Neuronal stem cell (in vitro differentiated cells): Measurements from ENCODE around the gene KLHL22.

Source experiments
- DNase-seq: peaks from one replicate; pipeline ENCODE4 v3.0.0-alpha.2; 2013; ENCODE audit warnings: low spot score
- H2AFZ ChIP-seq: one replicate; pipeline ENCODE4 v1.6.1; 2013; ENCODE audit warnings: mild to moderate bottlenecking, low read length, inconsistent platforms
- H2AK5ac ChIP-seq: 2 replicates; pipeline ENCODE4 v1.6.1; 2013; ENCODE audit warnings: low read depth, mild to moderate bottlenecking, inconsistent platforms, low read length, moderate library complexity, mixed read lengths
- H2BK120ac ChIP-seq: 2 replicates; pipeline ENCODE4 v1.6.1; 2013; ENCODE audit warnings: low read depth, mild to moderate bottlenecking, inconsistent platforms, low read length, moderate library complexity, mixed read lengths
- H2BK12ac ChIP-seq: one replicate; pipeline ENCODE4 v1.6.1; 2013; ENCODE audit warnings: low read length, inconsistent platforms
- H2BK15ac ChIP-seq: 2 replicates; pipeline ENCODE4 v1.6.1; 2013; ENCODE audit warnings: mild to moderate bottlenecking, low read length, inconsistent platforms, mixed read lengths
- H2BK5ac ChIP-seq: one replicate; pipeline ENCODE4 v1.6.1; 2013; ENCODE audit warnings: inconsistent platforms, mild to moderate bottlenecking, low read length, moderate library complexity
- H3K14ac ChIP-seq: one replicate; pipeline ENCODE4 v1.6.1; 2013; ENCODE audit warnings: low read length, inconsistent platforms
- H3K18ac ChIP-seq: 2 replicates; pipeline ENCODE4 v1.6.1; 2013; ENCODE audit warnings: low read length, inconsistent platforms
- H3K23ac ChIP-seq: 2 replicates; pipeline ENCODE4 v1.6.1; 2013; ENCODE audit warnings: low read depth, mild to moderate bottlenecking, mixed read lengths, low read length, inconsistent platforms; ENCODE audit not compliant: poor library complexity
- H3K27ac ChIP-seq: replicated peaks from 3 replicates; pipeline ENCODE4 v1.5.1; 2013; ENCODE audit warnings: low read length, inconsistent platforms
- H3K27me3 ChIP-seq, 3 experiments: 2 replicates each; pipeline ENCODE4 v1.6.1; 2013; ENCODE audit warnings: low read length in 3 of 3, mild to moderate bottlenecking in 2 of 3, inconsistent platforms in 1 of 3, low read depth in 1 of 3, mixed read lengths in 1 of 3, moderate library complexity in 1 of 3; ENCODE audit not compliant: control insufficient read depth in 3 of 3, insufficient read depth in 3 of 3
- H3K36me3 ChIP-seq, 2 donors: replicated peaks in 1 of 2; 2 replicates each; pipeline ENCODE4 v1.6.1; 2013; ENCODE audit warnings: low read length in 2 of 2; ENCODE audit not compliant: control insufficient read depth in 2 of 2, insufficient read depth in 2 of 2
- H3K4ac ChIP-seq: 2 replicates; pipeline ENCODE4 v1.6.1; 2013; ENCODE audit warnings: inconsistent platforms, mild to moderate bottlenecking, low read length, moderate library complexity
- H3K4me1 ChIP-seq, 2 donors: 1 replicate in 1 of 2; 2 replicates in 1 of 2; pipeline ENCODE4 v1.6.1; 2013; ENCODE audit warnings: low read length in 2 of 2, low read depth in 1 of 2; ENCODE audit not compliant: control insufficient read depth in 2 of 2, insufficient read depth in 1 of 2
- H3K4me2 ChIP-seq: one replicate; pipeline ENCODE4 v1.6.1; 2013; ENCODE audit warnings: mild to moderate bottlenecking, low read length, inconsistent platforms; ENCODE audit not compliant: insufficient read depth, poor library complexity, severe bottlenecking
- H3K4me3 ChIP-seq, 2 donors: 2 replicates each; pipeline ENCODE4 v1.5.1; 2013; ENCODE audit warnings: low read length in 2 of 2, mild to moderate bottlenecking in 2 of 2, inconsistent platforms in 1 of 2, moderate library complexity in 1 of 2
- H3K79me1 ChIP-seq: one replicate; pipeline ENCODE4 v1.6.1; 2013; ENCODE audit warnings: low read depth, mild to moderate bottlenecking, inconsistent platforms, low read length, moderate library complexity
- H3K9ac ChIP-seq: one replicate; pipeline ENCODE4 v1.6.1; 2013; ENCODE audit warnings: mild to moderate bottlenecking, low read depth, low read length, inconsistent platforms; ENCODE audit not compliant: poor library complexity
- H3K9me3 ChIP-seq, 2 donors: replicated peaks in 1 of 2; 2 replicates each; pipeline versions ENCODE3 to v1.6.1; 2013; ENCODE audit warnings: low read length in 2 of 2, mild to moderate bottlenecking in 2 of 2, inconsistent platforms in 1 of 2, low read depth in 1 of 2, mixed read lengths in 1 of 2, moderate library complexity in 1 of 2; ENCODE audit not compliant: control insufficient read depth in 2 of 2, insufficient read depth in 1 of 2
- H4K8ac ChIP-seq: one replicate; pipeline ENCODE4 v1.6.1; 2013; ENCODE audit warnings: low read depth, mild to moderate bottlenecking, inconsistent platforms, low read length, moderate library complexity
- H4K91ac ChIP-seq: one replicate; pipeline ENCODE4 v1.6.1; 2013; ENCODE audit warnings: low read length, low read depth, mild to moderate bottlenecking, inconsistent platforms; ENCODE audit not compliant: poor library complexity
- WGBS, 2 donors: extraction: QIAGEN DNeasy Blood & Tissue Kit; methylation state at CpG; one replicate each; pipeline ENCODE4 v1.1.7; 2013; ENCODE audit warnings: missing lambda C conversion rate in 2 of 2, mixed read lengths in 1 of 2; ENCODE audit not compliant: insufficient read length in 2 of 2, insufficient replicate concordance in 1 of 2; ENCODE audit errors: extremely low coverage in 2 of 2; 5-methylcytosine and 5-hydroxymethylcytosine counted together

Gene KLHL22

DNA sequence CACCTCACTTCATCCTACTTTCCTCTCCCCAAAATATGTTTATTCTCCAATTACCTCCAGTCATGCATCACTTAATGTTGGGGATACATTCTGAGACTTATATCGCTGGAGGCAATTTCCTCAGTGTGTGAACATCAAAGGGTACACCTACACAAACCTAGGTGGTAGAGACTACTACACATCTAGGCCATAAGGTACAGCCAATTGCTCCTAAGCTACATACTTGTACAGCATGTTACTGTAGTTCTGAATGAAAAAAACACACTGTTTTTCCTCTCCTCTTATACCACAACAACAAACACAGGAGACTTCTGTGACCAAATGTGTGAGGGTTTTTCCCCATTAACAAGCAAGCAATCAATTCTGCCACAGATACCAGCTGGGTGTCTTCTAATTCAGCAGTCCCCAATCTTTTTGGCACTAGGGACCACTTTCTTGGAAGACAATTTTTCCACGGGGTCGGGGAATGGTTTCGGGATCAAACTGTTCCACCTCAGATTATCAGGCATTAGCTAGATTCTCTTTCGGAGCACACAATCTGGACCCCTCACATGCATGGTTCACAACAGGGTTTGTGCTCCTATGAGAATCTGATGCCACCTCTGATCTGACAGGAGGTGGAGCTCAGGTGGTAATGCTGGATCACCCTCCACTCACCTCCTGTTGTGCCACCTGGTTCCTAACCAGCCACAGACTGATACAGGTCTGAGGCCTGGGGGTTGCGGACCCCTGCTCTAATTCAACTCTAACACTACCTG is 5.2 kb downstream of the KLHL22 start:
- H3K4ac ChIP-seq: no peak overlapping the region
- H2BK120ac ChIP-seq: no peak overlapping the region
- peak overlapping the region; percentile 74 for H3K9ac ChIP-seq
- peaks cover 20% of the 10 kb centered on the region for H3K79me1 ChIP-seq
- H2AFZ ChIP-seq: no peak overlapping the region
- H2BK12ac ChIP-seq: no peak overlapping the region
- no peak overlapping the region for H3K14ac ChIP-seq
- no peak overlapping the region for H2AK5ac ChIP-seq
- H3K27ac ChIP-seq: no peak overlapping the region
- no peaks in the 10 kb centered on the region for H3K4me1 ChIP-seq
- H3K4me3 ChIP-seq: no peak overlapping the region
- H3K27me3 ChIP-seq: peaks cover 0 to 5% (median 0%) of the 10 kb centered on the region in 3 experiments
- H4K91ac ChIP-seq: no peak overlapping the region
- WGBS, 2 donors: no CpG with 5 or more reads among the region's 6 CpGs
- H2BK5ac ChIP-seq: no peak overlapping the region
- H3K36me3 ChIP-seq: peaks cover 9 to 28% of the 10 kb centered on the region in 2 donors
- H3K18ac ChIP-seq: no peak overlapping the region
- H3K9me3 ChIP-seq: peaks cover 0 to 3% of the 10 kb centered on the region in 2 donors
- H4K8ac ChIP-seq: no peak overlapping the region
- peak overlapping the region; percentile 47 for H3K23ac ChIP-seq
- no peak for DNase-seq
- H2BK15ac ChIP-seq: no peak overlapping the region
- no peak overlapping the region for H3K4me2 ChIP-seq

DNA sequence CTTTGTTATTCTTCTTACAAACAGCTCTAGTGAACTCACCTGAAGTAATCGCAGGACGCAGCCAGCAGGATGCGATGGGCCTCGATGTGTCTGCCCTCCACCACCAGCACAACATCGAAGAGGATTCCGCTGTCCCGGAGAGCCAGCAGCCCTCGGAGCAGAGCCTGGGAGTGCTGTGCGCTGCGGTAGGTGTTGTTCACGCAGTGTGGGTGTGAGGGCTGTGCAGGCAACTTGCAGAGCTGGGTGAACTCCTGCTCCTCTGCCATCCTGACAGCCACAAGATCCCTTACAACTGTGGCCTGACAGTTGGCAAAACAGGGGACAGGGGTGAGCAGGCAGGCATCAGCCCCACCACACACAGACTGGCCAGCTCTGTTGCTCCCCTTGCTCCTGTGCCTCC is 6.6 kb downstream of the KLHL22 start:
- Histone ChIP-seq H2BK5ac (peak overlapping the region; percentile 53), H3K36me3 (peaks cover 9 to 38% of the 10 kb centered on the region in 2 donors), H3K9ac (peak overlapping the region; percentile 70), H3K14ac (peak overlapping the region; percentile 89), H2BK12ac (peak overlapping the region; percentile 73), H2BK120ac (no peak overlapping the region), H2AK5ac (no peak overlapping the region), H3K18ac (peak overlapping the region; percentile 38), H3K4ac (no peak overlapping the region), H3K23ac (peak overlapping the region; percentile 95), H3K9me3 (peaks cover 0 to 3% of the 10 kb centered on the region in 2 donors), H4K91ac (no peak overlapping the region), H4K8ac (no peak overlapping the region), H3K79me1 (peaks cover 15% of the 10 kb centered on the region), H3K27me3 (no peaks in the 10 kb centered on the region), H3K27ac (no peak overlapping the region), H3K4me1 (no peaks in the 10 kb centered on the region), H3K4me3 (peak overlapping the region in 1 of 2 donors; percentile 4), H2AFZ (no peak overlapping the region), H3K4me2 (peak overlapping the region; percentile 11), H2BK15ac (no peak overlapping the region)
- DNase-seq: no peak
- no CpG with 5 or more reads among the region's 11 CpGs for WGBS, 2 donors

DNA sequence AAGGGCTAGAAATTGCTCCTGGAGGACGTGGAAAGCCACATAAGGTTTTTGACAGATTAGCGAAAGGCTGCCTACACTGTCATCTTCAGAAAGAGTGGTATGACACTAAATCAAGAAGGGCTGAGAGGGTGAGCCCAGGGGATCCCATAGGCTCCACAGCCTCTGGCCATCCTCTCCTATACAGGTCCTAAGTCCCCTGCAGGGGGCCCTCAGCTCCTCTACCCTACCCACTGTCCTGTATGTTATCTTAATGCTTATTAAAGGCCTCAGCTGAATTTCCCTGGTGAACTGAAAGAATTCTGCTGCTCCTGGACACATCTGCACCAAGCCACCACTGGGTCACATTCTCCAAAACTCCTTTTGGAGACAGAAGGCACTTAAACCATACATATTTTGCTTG is 7.9 kb downstream of the KLHL22 start:
- WGBS, 2 donors: no CpG with 5 or more reads among the region's 2 CpGs
- no peak for DNase-seq
- H3K9me3 ChIP-seq: peaks cover 0 to 3% of the 10 kb centered on the region in 2 donors
- H2BK15ac ChIP-seq: no peak overlapping the region
- H4K8ac ChIP-seq: no peak overlapping the region
- peaks cover 13% of the 10 kb centered on the region for H3K79me1 ChIP-seq
- H3K36me3 ChIP-seq: peaks cover 16 to 51% of the 10 kb centered on the region in 2 donors
- H3K14ac ChIP-seq: no peak overlapping the region
- no peak overlapping the region for H2AK5ac ChIP-seq
- no peak overlapping the region for H4K91ac ChIP-seq
- no peaks in the 10 kb centered on the region for H3K27me3 ChIP-seq
- no peak overlapping the region for H3K18ac ChIP-seq
- H3K4ac ChIP-seq: no peak overlapping the region
- H3K4me1 ChIP-seq: no peaks in the 10 kb centered on the region
- no peak overlapping the region for H3K9ac ChIP-seq
- H3K23ac ChIP-seq: no peak overlapping the region
- H2BK12ac ChIP-seq: no peak overlapping the region
- H2BK5ac ChIP-seq: no peak overlapping the region
- no peak overlapping the region for H2BK120ac ChIP-seq
- H2AFZ ChIP-seq: no peak overlapping the region
- H3K27ac ChIP-seq: no peak overlapping the region
- no peak overlapping the region for H3K4me3 ChIP-seq
- no peak overlapping the region for H3K4me2 ChIP-seq

DNA sequence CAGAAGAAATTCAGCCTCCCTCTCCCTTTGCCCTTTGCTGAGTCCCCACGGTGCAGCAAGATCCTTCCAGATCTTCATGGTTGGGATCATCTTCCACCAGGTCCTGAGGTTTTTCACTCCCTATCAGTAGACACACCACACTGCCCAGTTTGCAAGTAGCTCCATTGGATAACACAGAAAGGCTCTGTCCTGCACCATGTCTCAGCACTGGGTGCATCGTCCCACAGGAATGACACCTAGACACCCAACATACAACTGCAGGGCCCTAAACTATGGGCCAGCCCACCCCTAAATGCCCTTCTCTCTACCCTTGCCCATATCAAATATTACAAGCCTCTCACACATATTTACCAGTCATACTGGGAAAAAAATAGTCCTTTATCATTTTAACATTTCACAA is 9.4 kb downstream of the KLHL22 start:
- H2AK5ac ChIP-seq: no peak overlapping the region
- H4K91ac ChIP-seq: no peak overlapping the region
- H3K9me3 ChIP-seq: peaks cover 3% of the 10 kb centered on the region in 2 donors
- H3K36me3 ChIP-seq: peaks cover 18 to 56% of the 10 kb centered on the region in 2 donors
- no peak overlapping the region for H3K9ac ChIP-seq
- H3K27ac ChIP-seq: no peak overlapping the region
- H3K4ac ChIP-seq: no peak overlapping the region
- no peak overlapping the region for H3K23ac ChIP-seq
- H3K4me1 ChIP-seq: no peaks in the 10 kb centered on the region
- no peak overlapping the region for H2BK5ac ChIP-seq
- H3K18ac ChIP-seq: no peak overlapping the region
- H3K79me1 ChIP-seq: peaks cover 8% of the 10 kb centered on the region
- no peak overlapping the region for H3K4me2 ChIP-seq
- no CpG with 5 or more reads among the region's 2 CpGs for WGBS, 2 donors
- H2BK12ac ChIP-seq: no peak overlapping the region
- no peak overlapping the region for H2BK15ac ChIP-seq
- no peak overlapping the region for H3K4me3 ChIP-seq
- no peak for DNase-seq
- H3K14ac ChIP-seq: no peak overlapping the region
- H2AFZ ChIP-seq: no peak overlapping the region
- no peak overlapping the region for H2BK120ac ChIP-seq
- no peak overlapping the region for H4K8ac ChIP-seq
- H3K27me3 ChIP-seq: no peaks in the 10 kb centered on the region
